Activated CD4-positive, alpha-beta T cell treated with anti-CD3 and anti-CD28 coated beads for 36 hours (primary cell): ENCODE results near the gene SBK3. TPM values are rescaled to one million over a fixed set of nuclear protein-coding genes. Genes with fewer than 3 reads are reported as not detected.
"Not testable (repeated sequence)": the region's sequence is repeated elsewhere in the genome, so short reads cannot be mapped to it uniquely, and the experiment has no call there.

Experiments
- ATAC-seq: fragments of 200-7000 bp; cut with Tn5 transposase; one replicate; pipeline ENCODE4 v1.10.0; 2021; ENCODE audit warnings: mild to moderate bottlenecking, moderate library complexity
- CTCF ChIA-PET: fragments of 350-600 bp; sonication (Branson Sonifier 250); formaldehyde crosslinking; loops from one replicate; lab custom pipeline; 2021; ENCODE audit warnings: antibody characterized with exemption; lab: Charles Lee
- POLR2A ChIA-PET: fragments of 350-600 bp; sonication (Branson Sonifier 250); formaldehyde crosslinking; loops from one replicate; lab custom pipeline; 2021; ENCODE audit warnings: antibody characterized with exemption, inconsistent platforms; lab: Charles Lee
- DNase-seq: peaks from one replicate; pipeline ENCODE4 v3.0.0-alpha.2; 2020
- H3K27ac Mint-ChIP-seq: one replicate; pipeline ENCODE4 v1.8.0; 2021; ENCODE audit warnings: mixed read lengths
- H3K27me3 Mint-ChIP-seq: one replicate; pipeline ENCODE4 v1.8.0; 2021; ENCODE audit warnings: mixed read lengths
- H3K36me3 Mint-ChIP-seq: one replicate; pipeline ENCODE4 v1.8.0; 2021; ENCODE audit warnings: low read depth, mixed read lengths
- H3K4me1 Mint-ChIP-seq: one replicate; pipeline ENCODE4 v1.8.0; 2021; ENCODE audit warnings: mixed read lengths
- H3K4me3 Mint-ChIP-seq: one replicate; pipeline ENCODE4 v1.8.0; 2021; ENCODE audit warnings: mild to moderate bottlenecking, moderate library complexity, mixed read lengths
- H3K9me3 Mint-ChIP-seq: one replicate; pipeline ENCODE4 v1.8.0; 2021; ENCODE audit warnings: low read depth, mixed read lengths
- intact Hi-C, 2 experiments: fragments of 100-400 bp; cut with DNase I in 1 of 2; cut with micrococcal nuclease in 1 of 2; formaldehyde crosslinking; loops; one replicate each; pipeline versions ENCODE4 v1.14.2 to v1.15.1; 2022 to 2024; cut with DNase I, micrococcal nuclease
- total RNA-seq, 2 experiments: library from RNA; stranded (reverse); gene quantifications; one replicate each; pipeline ENCODE4 v1.2.3, GENCODE V29; 2021

The SBK3 gene
- total RNA-seq, 2 experiments from 2014 or later: not detected

DNA sequence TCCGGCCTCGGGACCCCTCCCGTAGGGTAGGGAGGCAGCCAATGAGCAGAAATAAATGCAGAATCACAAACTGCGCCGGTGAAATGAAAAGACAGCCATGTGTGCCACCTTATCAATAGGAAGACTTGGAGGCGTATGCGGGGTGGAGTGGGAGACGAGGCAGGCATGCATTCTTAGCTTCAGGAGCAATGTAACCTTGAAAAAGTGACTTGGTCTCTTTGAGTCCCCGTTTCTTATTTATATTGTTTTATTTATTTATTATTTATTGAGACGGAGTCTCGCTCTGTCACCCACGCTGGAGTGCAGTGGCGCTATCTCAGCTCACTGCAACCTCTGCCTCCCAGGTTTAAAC lies 41.1 kb downstream of the SBK3 start:
- Mint-ChIP-seq H3K4me3 (peak overlapping the region; percentile 65), H3K27ac (no peak overlapping the region), H3K9me3 (peaks cover 3% of the 10 kb centered on the region), H3K36me3 (peaks cover 3% of the 10 kb centered on the region), H3K4me1 (peaks cover 19% of the 10 kb centered on the region), H3K27me3 (peaks cover under 1% of the 10 kb centered on the region)
- ATAC-seq (no peak), DNase-seq (no peak)
- ChIA-PET POLR2A (interaction anchor here (0.6 to 1.3 kb wide), 7 partner anchors 19 to 291 kb away, joined by 3 to 5 read pairs (median 3); partner anchors contain the start of genes FIZ1 and NAT14), CTCF (interaction anchor here (0.6 to 2.4 kb wide), 34 partner anchors 8 to 1030 kb away, joined by 3 to 30 read pairs (median 4); partner anchors contain the start of genes ISOC2, NAT14, PPP6R1 and UBE2S)
- intact Hi-C loops: loop anchor here (1.0 to 10.0 kb wide), 5 partner anchors 37 to 363 kb away; partner anchors contain the start of genes TNNT1 (in 1 of the 2) and ZNF784 (in 1 of the 2)

DNA sequence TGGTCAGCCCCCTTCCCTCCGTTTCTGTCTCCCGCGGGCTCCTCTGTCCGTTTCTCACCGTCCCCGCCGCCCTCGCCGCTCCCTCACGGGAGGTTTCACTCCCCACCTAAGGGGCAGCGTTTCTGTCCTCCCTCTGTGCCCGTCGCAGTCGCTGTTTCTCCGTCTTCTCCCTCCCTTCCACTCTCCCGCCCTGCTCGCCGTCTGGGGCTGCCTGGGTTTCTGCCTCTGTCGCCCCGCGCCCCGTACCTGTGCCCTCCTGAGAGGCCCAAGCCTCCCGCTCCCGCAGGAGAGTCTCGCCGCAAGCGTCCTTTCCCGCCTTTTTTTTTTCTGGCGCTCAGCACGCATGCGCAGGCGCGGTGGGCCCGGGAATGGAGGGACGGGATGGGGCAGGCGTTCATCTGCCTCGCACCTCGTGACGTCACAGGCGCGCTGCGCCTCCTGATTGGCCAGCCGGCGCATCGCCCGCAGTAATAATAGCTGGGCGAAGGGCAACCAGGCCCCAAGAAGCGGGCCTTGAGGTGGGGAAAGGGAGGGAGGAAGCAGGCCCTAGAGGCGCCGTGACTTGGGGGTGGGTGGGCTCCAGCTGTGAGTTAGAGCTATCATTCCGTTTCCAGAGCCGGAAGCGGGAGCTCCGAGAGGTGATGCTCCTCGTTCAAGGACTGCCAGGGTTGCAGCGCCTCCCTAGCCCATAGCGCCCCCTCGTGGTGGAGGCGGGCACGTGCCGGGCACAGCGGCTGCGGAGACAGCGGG lies 41.7 kb downstream of the SBK3 start:
- Mint-ChIP-seq H3K27me3 (no peaks in the 10 kb centered on the region), H3K27ac (peak overlapping the region; percentile 67), H3K36me3 (peaks cover 3% of the 10 kb centered on the region), H3K9me3 (peaks cover 3% of the 10 kb centered on the region), H3K4me3 (peak overlapping the region; percentile 65), H3K4me1 (peaks cover 19% of the 10 kb centered on the region)
- ChIA-PET POLR2A (interaction anchor here (0.6 to 1.3 kb wide), 6 partner anchors 19 to 291 kb away, joined by 3 to 5 read pairs (median 3); partner anchors contain the start of genes FIZ1 and NAT14), CTCF (interaction anchor here (0.6 to 2.4 kb wide), 38 partner anchors 9 to 1030 kb away, joined by 3 to 30 read pairs (median 4); partner anchors contain the start of genes ISOC2, NAT14, PPP6R1 and UBE2S)
- DNase-seq (peak; percentile 96), ATAC-seq (peak; percentile 97)
- intact Hi-C loops: loop anchor here (1.0 to 10.0 kb wide), 9 partner anchors 27 to 362 kb away; partner anchors contain the start of genes ZNF628 (in 2 of the 2), ISOC2 (in 1 of the 2), TNNT1 (in 1 of the 2) and ZNF784 (in 1 of the 2)

DNA sequence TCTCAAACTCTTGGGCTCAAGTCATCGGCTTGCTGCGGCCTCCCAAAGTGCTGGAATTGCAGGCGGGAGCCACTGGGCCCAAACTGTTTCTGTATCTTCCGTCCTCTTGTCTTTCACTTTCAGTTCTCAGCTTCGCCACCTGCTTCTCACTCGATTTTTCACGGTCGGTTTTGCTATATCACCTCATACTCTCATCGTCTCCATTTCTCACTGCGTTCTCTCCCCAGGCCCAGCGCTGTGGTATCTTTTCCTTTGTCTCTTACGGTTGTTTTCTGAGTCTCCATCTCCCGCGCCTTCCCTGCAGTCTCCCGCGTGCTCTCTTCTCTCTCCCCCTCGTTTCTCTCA lies 42.2 kb downstream of the SBK3 start:
- intact Hi-C loops: loop anchor here (1.0 to 10.0 kb wide), 6 partner anchors 27 to 358 kb away; partner anchors contain the start of genes ZNF628 (in 2 of the 2), ISOC2 (in 1 of the 2) and TNNT1 (in 1 of the 2)
- Mint-ChIP-seq H3K27me3 (no peaks in the 10 kb centered on the region), H3K9me3 (peaks cover 3% of the 10 kb centered on the region), H3K27ac (peak overlapping the region; percentile 67), H3K36me3 (peaks cover 3% of the 10 kb centered on the region), H3K4me3 (peak overlapping the region; percentile 65), H3K4me1 (peaks cover 19% of the 10 kb centered on the region)
- CTCF ChIA-PET: interaction anchor here (0.6 to 2.4 kb wide), 18 partner anchors 9 to 417 kb away, joined by 3 to 30 read pairs (median 4); partner anchors contain the start of gene ZNF628
- no peak for DNase-seq
- ATAC-seq: no peak
- POLR2A ChIA-PET: no interaction called here

DNA sequence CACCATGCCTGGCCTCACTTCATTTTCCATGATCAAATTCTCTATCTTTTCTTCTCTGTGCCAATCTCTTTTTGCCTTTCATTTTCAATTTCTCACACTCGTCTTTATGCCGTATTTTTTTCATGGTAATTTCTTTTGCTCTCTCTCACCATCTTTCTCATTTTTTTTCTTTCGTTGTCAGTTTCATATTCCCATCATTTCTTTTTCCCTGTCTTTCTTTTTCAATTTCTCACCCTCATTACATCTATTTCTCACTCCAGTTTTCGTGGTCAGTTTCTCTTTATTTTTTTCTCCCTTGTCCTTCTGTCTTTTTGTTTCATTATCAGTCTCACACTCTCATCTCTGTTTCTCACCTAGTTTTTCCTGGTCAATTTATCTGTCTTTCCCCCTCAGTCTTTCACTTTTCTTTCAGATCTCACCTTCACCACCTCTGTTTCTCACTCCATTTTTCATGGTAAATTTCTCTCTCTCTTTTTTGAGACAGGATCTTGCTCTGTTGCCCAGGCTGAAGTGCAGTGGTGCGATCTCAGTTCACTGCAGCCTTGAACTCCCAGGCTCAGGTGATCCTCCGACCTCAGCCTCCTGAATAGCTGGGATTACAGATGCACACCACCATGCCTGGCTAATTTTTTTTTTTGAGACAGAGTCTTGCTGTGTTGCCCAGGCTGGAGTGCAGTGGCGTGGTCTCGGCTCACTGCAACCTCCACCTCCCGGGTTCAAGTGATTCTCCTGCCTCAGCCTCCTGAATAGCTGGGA lies 43.0 kb downstream of the SBK3 start:
- peaks cover 19% of the 10 kb centered on the region for H3K4me1 Mint-ChIP-seq
- H3K27me3 Mint-ChIP-seq: no peaks in the 10 kb centered on the region
- H3K9me3 Mint-ChIP-seq: peaks cover 3% of the 10 kb centered on the region
- CTCF ChIA-PET: interaction anchor here (0.6 to 0.7 kb wide), 2 partner anchors 83 to 289 kb away, joined by 3 read pairs; no protein-coding TSS in a partner anchor
- H3K36me3 Mint-ChIP-seq: peaks cover 3% of the 10 kb centered on the region
- ATAC-seq (no peak), DNase-seq (no peak)
- intact Hi-C loops: loop anchor here (2.0 to 10.0 kb wide), 2 partner anchors 42 to 358 kb away; partner anchors contain the start of genes ISOC2 (in 1 of the 2) and TNNT1 (in 1 of the 2)
- POLR2A ChIA-PET: interaction anchor here (0.6 kb wide), 1 partner anchor 214 kb away, joined by 5 read pairs; no protein-coding TSS in a partner anchor
- H3K27ac Mint-ChIP-seq: peak overlapping the region; percentile 49
- peak overlapping the region; percentile 18 for H3K4me3 Mint-ChIP-seq

DNA sequence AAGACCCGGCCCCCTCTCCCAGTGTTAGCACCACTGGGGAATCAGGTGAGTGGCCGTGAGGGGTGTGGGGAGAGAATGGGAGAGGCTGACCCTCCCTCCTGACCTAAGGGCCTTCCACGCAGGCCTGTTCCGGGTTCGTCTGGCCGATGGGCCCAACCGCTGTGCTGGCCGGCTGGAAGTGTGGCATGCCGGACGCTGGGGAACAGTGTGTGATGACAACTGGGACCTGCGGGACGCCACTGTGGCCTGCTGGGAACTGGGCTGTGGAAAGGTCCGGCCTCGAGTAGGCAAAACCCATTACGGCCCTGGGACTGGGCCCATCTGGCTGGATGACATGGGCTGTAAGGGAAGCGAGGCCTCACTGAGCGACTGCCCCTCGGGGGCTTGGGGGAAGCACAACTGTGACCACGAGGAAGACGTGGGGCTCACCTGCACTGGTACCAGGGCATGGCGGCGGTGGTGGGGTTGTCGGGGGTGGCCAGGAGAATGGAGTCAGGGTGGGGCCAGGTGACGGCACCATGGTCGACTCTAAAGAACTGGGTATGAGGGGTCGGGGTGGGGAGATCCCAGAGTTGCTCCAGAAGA lies 44.9 kb downstream of the SBK3 start:
- no peak overlapping the region for H3K27ac Mint-ChIP-seq
- intact Hi-C loops: loop anchor here in 1 of 2 experiments (10.0 kb wide), 1 partner anchor 356 kb away; the partner anchor contains the start of gene TNNT1
- ATAC-seq: no peak
- peaks cover 3% of the 10 kb centered on the region for H3K36me3 Mint-ChIP-seq
- peaks cover 3% of the 10 kb centered on the region for H3K9me3 Mint-ChIP-seq
- ChIA-PET POLR2A (no interaction called here), CTCF (interaction anchor here (0.6 to 1.0 kb wide), 3 partner anchors 33 to 202 kb away, joined by 3 to 4 read pairs (median 3); no protein-coding TSS in a partner anchor)
- H3K4me1 Mint-ChIP-seq: peaks cover 19% of the 10 kb centered on the region
- no peak for DNase-seq
- no peaks in the 10 kb centered on the region for H3K27me3 Mint-ChIP-seq
- no peak overlapping the region for H3K4me3 Mint-ChIP-seq

DNA sequence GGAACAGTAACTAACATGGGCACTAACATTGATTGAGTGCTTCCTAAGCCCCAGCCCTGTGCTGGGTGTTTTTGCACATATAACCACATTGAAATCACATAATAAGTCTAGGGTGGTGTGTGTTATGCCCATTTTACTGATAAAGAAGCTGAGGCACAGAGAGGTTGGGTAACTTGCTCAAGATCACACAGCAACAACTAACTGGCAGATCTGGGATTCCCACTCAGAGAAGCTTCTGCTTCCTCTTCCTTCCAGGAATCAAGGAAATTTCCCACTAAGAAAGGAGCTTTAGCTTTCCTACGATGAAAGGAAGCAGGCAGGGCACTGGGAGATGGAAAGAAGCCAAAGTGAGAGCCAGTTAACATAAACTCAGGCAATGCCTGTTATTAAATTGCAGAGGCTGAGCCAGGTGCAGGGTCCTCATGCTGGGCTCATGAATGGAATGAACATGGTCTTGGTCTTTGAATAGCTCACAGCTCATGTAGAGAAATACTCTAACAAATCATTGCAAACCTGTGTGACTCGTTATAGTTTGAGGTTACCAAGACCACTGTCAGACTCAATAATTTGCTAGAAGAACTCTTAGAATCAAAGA lies 47.0 kb downstream of the SBK3 start:
- ChIA-PET CTCF (interaction anchor here (0.7 to 1.7 kb wide), 2 partner anchors 31 to 76 kb away, joined by 3 to 5 read pairs; no protein-coding TSS in a partner anchor), POLR2A (interaction anchor here (0.7 to 1.2 kb wide), 2 partner anchors 13 to 241 kb away, joined by 3 to 6 read pairs; no protein-coding TSS in a partner anchor)
- peaks cover 13% of the 10 kb centered on the region for H3K4me1 Mint-ChIP-seq
- H3K36me3 Mint-ChIP-seq: peaks cover 2% of the 10 kb centered on the region
- intact Hi-C loops: no loop called here
- H3K4me3 Mint-ChIP-seq: no peak overlapping the region
- DNase-seq: no peak
- H3K27me3 Mint-ChIP-seq: no peaks in the 10 kb centered on the region
- H3K27ac Mint-ChIP-seq: no peak overlapping the region
- peaks cover 3% of the 10 kb centered on the region for H3K9me3 Mint-ChIP-seq
- ATAC-seq: no peak

DNA sequence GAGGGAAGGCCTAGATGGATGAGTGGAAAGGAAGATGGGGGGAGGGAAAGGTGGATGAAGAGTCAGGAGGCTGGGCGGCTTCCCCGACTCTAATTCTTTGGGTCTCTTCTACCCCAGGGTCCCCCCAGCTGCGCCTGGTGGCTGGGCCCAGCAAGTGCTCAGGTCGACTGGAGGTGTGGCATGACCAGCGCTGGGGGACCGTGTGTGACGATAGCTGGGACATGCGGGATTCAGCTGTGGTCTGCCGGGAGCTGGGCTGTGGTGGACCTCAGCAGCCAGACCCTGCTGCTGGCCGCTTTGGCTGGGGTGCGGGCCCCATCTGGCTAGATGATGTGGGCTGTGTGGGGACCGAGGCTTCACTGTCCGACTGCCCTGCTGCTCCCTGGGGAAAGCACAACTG lies 47.6 kb downstream of the SBK3 start:
- CTCF ChIA-PET: interaction anchor here (0.7 to 1.7 kb wide), 3 partner anchors 31 to 77 kb away, joined by 3 to 5 read pairs (median 5); partner anchors contain the start of gene ISOC2
- no peak for DNase-seq
- H3K4me3 Mint-ChIP-seq: no peak overlapping the region

DNA sequence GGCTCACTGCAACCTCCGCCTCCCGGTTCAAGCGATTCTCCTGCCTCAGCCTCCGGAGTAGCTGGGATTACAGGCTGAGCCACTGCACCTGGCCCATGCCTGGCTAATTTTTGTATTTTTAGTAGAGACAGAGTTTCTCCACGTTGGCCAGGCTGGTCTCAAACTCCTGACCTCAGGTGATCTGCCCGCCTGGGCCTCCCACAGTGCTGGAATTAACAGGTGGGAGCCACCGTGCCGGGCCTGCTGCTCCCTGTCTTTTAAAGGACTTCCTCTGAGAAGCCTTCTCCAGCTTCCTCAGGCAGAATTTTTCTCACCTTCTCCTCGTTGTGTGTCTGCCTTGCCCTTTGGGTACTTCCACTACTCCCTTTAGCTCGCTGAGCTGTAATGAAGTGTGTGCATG lies 48.5 kb downstream of the SBK3 start:
- H3K4me1 Mint-ChIP-seq, H3K27me3 Mint-ChIP-seq, H3K36me3 Mint-ChIP-seq, H3K27ac Mint-ChIP-seq, ATAC-seq, DNase-seq, H3K4me3 Mint-ChIP-seq, intact Hi-C loops, H3K9me3 Mint-ChIP-seq: not testable (repeated sequence)
- POLR2A ChIA-PET: interaction anchor here (1.2 kb wide), 1 partner anchor 11 kb away, joined by 6 read pairs; no protein-coding TSS in a partner anchor
- CTCF ChIA-PET: interaction anchor here (1.1 kb wide), 1 partner anchor 35 kb away, joined by 5 read pairs; the partner anchor contains the start of gene ISOC2

More for the DNA sequence above, 47.6 kb downstream of the SBK3 start:
- no peak for ATAC-seq
- Mint-ChIP-seq H3K9me3 (no peaks in the 10 kb centered on the region), H3K4me1 (peaks cover 9% of the 10 kb centered on the region), H3K27ac (no peak overlapping the region), H3K36me3 (no peaks in the 10 kb centered on the region), H3K27me3 (peaks cover 2% of the 10 kb centered on the region)
- POLR2A ChIA-PET: interaction anchor here (0.7 to 1.2 kb wide), 2 partner anchors 12 to 241 kb away, joined by 3 to 6 read pairs; no protein-coding TSS in a partner anchor
- intact Hi-C loops: no loop called here

DNA sequence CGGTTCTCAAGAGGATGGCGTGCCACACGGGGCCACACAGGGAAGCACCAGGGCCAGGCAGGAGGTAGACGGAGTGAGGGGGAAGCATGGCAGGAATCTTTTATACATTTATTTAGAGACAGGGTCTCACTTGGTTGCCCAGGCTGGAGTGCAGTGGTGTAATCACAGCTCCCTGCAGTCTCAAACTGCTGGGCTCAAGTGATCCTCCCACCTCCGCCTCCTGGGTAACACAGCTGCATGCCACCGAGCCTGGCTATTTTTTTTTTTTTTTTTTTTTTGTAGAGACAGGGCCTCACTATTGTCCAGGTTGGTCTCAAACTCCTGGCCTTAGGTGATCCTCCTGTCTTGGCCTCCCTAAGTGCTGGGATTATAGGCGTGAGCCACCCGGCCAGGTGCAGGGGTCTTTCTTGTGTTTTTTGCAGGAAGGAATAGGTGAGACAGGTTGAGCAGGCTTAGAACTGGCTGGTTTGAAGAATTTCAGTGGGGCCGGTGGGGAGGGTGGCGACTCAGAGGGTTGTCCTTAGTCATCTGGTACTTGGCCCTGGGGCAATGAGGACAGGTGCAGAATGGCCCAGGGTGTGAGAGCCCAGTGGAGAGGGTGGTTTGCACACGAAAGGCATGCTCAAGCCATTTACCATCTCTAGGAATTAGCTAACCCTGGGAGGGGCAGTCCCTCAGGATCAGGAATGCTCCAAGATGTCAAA lies 49.5 kb downstream of the SBK3 start:
- H3K9me3 Mint-ChIP-seq: no peaks in the 10 kb centered on the region
- no peak for ATAC-seq
- intact Hi-C loops: no loop called here

More for the DNA sequence above, 49.5 kb downstream of the SBK3 start:
- peaks cover 2% of the 10 kb centered on the region for H3K27me3 Mint-ChIP-seq
- no peaks in the 10 kb centered on the region for H3K36me3 Mint-ChIP-seq
- H3K4me3 Mint-ChIP-seq: no peak overlapping the region
- CTCF ChIA-PET: interaction anchor here (1.3 kb wide), 1 partner anchor 28 kb away, joined by 5 read pairs; no protein-coding TSS in a partner anchor
- POLR2A ChIA-PET: no interaction called here
- no peak for DNase-seq
- H3K27ac Mint-ChIP-seq: no peak overlapping the region
- no peaks in the 10 kb centered on the region for H3K4me1 Mint-ChIP-seq
